Measurements from ENCODE around the gene SEMA3E.

The SEMA3E gene

DNA sequence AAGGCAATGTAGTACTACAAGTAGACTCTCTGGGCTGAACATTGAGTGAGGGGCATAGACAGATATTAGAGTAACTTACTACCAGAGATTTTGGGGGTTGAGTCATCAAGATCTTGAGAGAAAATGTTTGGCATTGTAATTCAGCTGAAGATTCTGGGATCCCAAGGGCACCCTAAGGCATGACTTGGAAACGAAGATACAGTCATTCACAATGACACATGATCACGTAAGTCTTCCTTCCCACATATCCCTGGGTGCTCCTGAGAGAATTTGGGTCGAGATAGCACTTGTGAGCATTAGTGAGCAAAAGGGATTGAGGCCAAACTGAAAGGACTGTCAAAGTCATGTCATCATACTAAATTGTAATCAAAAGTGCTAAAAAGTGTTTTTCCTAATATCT is 293.8 kb downstream of the SEMA3E start:
- DNase-seq (ENCODE audit: low read depth, low spot score): no peak

DNA sequence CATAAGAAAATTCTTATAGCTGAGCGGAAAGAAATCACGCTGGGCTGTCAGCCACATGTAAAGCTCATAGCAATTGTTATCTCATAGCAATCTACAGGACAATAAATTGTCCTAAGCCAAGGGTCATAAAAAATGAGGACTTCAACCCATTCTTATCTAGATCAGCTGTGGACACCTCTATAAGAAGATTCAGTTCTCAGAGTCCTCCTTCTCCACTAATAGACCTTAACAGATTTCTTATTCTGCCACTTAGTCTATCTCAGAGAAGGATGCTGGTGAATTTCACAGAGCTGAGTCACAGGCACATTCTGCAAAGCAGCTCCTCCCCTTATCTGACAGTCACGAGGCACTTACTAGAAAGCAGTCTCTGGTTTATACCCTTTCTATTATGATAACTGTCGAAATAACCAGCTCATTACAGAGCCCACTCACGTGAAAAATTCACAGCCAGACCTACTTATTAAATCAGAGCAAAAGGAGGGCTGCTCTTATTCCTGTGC is 300.9 kb downstream of the SEMA3E start:
- no peak for DNase-seq (ENCODE audit: low read depth, low spot score)

GRCh38 chr7:83339907-83340306 is 309.0 kb downstream of the SEMA3E start:
- no peak for DNase-seq (ENCODE audit: low read depth, low spot score)

DNA sequence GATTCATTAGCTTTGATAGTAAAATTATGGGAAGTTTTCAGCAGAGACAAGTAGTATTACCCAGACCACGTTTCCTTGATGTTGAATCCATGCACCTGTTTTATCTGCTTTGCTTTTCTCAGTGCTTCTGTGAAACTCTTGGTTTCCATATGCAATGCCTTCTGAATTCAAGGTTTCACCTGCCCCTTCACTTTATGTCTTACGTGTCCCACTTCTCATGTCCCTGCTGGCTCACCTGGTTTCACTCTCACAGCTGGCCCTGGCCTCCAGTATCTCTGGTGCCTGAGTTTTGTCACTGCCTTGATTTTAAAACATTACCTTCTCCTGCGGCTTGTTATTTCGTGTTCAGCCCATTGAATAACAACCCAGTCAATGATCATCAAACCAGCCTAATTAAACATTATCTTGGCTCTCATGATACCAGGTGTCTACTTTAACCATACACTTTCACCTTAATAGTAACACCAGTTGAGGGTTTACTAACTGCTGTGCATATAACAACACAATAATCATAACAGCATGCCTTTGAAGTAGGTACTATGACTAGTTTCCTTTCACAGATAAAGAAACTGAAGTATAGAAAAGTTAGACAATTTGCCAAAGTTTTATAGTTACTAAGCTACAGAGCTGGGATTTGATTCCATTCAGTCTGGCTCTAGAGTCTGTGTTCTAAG is 310.5 kb downstream of the SEMA3E start:
- DNase-seq (ENCODE audit: low read depth, low spot score): no peak

DNA sequence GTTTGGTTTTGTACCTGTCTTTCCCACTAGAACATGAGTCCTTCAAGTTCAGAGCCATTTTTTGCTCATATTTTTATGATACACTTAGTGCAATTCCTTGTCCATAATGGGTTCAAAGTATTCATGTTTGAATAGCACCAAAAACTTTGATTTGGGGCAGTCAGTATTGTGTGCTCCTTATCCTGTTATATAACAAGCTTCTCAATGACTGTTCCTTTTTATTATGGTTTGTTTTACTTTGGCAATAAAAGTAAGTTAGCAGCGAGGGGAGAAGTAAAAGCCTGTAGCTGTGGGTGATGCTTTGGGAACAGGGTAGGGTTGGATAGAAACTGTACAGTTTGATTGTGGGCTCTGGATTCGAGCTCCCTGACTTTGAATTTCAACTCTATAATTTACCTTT is 311.9 kb downstream of the SEMA3E start:
- no peak for DNase-seq (ENCODE audit: low read depth, low spot score)

DNA sequence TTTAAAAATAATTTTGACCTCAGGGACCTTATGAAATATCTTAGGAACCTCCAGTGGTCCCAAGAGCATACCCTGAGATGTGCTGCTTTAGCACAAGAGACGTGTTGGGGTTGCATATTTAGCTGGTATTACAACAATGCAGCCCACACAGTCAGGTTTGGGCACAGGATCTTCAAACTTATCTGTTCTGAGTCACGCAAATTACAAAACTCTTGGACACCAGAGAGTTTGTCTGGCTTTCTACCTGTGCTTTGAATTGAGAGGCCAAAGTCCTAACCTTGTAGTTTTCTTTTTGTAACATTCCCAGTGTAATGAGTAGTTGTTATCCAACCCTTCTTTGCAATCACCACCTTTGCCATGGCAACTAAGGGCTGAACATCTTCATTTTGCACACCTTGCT is 322.7 kb downstream of the SEMA3E start:
- no peak for DNase-seq (ENCODE audit: low read depth, low spot score)

DNA sequence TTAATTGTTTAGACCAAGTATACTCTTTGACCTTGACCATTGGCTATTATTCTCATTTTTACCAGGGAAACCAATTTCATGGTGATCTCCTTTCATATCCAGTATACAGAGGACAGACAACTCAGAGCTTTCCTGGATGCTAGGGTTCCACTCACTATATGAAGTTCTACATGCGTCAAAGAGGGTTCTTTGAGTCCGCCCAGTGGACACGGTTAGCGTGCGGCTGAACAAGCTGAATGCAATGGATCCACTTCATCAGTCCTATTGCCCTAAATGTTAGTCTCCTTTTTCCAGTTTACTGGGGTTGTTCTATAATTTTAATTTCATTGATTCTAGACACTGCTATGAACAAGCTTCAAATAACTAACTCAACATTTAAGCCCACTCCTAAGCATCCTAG is 323.9 kb downstream of the SEMA3E start:
- no peak for DNase-seq (ENCODE audit: low read depth, low spot score)

GRCh38 chr7:83324596-83324995 is 324.3 kb downstream of the SEMA3E start:
- DNase-seq (ENCODE audit: low read depth, low spot score): no peak

DNA sequence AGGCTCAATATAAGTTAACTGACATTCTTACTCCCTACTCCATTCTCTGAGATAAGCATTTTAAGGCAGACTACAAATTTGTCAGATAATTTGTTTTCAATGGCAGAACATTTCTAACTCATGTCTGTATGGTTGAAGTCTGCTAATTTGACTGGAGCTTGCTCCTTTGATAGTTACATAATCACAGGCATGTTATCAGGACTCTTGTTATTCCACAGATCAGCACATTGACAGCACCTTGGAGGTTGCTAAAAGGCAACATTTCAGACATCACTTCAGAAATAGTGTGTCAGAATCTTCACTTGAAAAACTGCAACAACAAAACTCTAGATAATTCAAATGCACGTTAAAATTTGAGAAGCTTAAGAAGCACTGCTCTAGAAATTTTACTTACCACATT is 327.9 kb downstream of the SEMA3E start:
- no peak for DNase-seq (ENCODE audit: low read depth, low spot score)

DNA sequence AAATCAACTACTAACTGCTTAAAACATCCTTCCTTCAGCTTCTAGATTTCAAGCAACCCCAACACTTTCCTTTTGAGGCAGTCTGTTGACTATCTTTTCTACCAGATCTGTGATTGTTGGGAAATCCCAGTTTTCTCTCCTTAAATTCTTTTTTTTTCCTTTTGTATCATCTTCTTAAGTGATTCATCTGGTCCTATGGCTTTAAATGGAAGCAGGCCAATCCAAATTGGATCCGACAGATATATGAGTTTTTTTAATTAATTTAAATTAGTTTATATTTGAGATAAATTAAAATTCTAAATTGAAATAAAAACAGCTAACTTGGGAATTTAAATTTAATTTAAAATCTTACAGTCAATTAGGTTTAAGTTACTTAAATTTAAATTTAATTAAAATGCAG is 335.0 kb downstream of the SEMA3E start:
- no peak for DNase-seq (ENCODE audit: low read depth, low spot score)
